ENCODE data around the gene UBR2.

Gene UBR2

GRCh38 chr6:42563697-42564505 is at the start of gene UBR2:
Gene UBR2, plus strand, starts transcription at chr6:42564029. Its CDS starts 291 bp downstream, at chr6:42564320.
- FAIRE-seq: peak; percentile 97

GRCh38 chr6:42514745-42515144 is 49.1 kb upstream of the UBR2 start:
- no peak for FAIRE-seq

DNA sequence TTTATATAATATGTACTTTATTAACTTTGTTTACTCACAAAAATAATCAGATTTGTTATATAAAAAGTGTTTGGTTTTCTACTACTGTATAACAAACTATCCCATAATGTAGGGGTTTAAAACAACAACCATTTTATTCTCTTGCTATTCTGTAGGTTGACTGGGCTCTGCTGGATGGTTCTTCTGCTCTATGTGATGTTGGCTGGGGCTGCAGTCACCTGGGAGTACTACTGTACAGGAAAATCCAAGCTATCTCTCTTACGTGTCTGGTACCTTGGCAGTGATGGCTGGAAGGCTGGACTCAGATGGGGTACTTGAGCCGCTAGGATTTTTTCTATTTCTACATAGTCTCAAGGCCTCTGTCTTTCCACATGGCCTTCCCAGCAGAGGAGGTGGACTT is 44.0 kb upstream of the UBR2 start:
- FAIRE-seq: no peak

DNA sequence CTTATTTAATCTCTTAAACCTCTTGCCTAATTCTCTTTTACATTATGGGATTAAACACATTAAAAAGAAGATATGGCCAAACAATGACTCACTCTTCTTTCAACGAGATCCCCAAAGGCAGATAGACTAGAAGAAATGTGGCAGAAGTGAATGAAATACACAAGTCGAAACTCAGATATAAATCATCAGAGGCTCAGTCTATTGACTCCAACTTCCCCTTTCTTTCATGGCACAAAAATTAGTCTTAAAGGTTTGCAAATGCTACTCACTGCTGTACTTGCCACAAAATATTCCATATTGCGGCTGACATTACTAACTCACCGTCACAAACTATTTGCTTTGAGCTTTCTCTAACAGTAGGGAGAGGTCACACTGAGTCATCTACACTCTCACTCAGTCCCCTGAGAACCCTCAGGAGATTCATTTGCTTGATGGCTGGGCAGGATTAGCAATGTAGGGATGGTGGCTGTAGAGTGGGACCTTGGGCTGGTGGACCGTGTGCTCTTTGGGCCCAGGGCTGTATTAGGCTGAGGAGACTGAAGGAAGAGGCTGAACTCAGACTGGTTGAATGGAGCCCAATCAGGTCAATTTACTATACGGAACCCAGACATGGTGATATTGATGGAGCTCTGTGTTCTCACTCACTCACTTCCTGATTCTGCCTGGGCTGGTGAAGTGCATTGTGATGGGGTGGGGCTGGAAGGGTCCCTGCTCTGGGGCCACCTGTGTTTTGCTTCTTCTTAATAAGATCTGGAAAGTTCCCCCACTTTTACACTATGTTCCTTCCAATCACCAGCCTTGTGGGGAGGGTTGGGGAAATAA is 42.8 kb upstream of the UBR2 start:
- FAIRE-seq: no peak

DNA sequence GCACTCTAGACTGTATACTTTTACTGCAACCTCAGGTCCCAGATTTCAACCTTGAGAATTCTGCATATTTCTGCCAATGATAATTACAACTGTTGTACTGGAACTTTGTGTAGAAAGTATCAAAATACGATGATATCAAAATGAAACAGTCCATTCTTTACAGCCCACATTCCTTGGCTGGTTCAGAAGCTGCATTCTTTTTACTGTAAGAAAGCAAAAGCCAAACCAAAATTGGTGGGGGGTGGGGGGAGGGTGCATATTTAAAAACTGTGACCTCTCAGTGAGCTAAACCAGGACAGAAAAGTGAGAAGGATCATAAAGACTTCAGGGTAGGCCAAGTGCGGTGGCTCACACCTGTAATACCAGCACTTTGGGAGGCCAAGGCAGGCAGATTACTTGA is 41.8 kb upstream of the UBR2 start:
- FAIRE-seq: no peak

GRCh38 chr6:42522942-42523814 is 40.7 kb upstream of the UBR2 start:
- FAIRE-seq: peak; percentile 95

GRCh38 chr6:42525206-42525605 is 38.6 kb upstream of the UBR2 start:
- FAIRE-seq: no peak

- no peak for FAIRE-seq
Observed at GRCh38 chr6:42526616-42527015, 37.2 kb upstream of the UBR2 start.

DNA sequence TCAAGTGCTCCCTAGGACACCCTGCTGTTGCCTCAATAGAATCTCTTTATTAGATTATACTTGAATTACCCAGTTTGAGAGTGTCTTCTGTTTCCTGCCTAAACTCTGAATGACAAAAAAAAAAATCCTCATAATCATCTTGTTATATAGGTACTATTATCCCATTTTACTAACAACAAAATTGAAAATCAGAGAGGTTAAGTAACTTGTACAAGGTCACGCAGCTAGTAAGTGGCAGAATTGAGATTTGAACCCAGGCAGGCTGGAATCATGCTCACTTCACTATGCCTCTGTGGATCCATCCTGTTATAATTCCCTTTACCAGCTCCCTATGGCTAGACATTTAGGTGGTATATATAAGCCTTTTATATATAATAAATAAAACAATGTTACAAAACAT is 36.6 kb upstream of the UBR2 start:
- no peak for FAIRE-seq

DNA sequence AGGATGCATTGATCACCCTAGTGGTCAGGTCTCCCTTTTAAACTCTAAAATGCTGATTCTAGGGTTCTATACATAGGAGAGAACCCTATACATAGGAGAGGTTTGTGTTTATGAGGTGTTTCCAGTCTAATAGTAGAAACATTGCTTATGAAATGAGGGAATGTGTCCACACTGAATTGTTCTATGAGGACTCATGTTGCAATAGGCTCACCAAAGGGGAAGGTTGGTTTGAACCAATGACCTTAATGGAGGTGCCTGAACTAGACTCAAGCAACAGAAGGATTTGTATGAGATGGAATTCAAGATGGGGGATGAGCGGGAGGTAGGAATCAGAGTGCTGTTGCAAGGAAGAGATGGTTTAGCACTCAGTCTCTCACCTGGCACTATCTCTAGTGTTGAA is 33.5 kb upstream of the UBR2 start:
- FAIRE-seq: no peak

DNA sequence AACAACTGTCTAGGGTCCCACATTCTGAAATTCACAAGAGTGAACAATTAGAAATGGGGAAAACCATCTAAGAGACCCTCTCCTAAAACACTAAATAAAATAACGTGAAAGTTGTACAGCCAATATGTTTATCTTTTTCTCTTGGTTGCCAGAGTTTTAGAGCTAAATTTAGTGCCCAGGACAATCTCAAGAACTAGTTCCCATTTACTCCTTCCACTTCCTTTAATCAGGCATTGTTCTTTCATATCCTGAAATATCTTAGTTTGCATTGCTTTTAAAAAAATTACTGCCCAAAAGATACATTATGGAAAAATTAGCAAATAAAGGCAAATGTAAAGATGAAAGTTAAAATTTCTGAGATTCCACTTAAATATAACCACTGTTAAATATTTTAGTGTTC is 33.1 kb upstream of the UBR2 start:
- no peak for FAIRE-seq

DNA sequence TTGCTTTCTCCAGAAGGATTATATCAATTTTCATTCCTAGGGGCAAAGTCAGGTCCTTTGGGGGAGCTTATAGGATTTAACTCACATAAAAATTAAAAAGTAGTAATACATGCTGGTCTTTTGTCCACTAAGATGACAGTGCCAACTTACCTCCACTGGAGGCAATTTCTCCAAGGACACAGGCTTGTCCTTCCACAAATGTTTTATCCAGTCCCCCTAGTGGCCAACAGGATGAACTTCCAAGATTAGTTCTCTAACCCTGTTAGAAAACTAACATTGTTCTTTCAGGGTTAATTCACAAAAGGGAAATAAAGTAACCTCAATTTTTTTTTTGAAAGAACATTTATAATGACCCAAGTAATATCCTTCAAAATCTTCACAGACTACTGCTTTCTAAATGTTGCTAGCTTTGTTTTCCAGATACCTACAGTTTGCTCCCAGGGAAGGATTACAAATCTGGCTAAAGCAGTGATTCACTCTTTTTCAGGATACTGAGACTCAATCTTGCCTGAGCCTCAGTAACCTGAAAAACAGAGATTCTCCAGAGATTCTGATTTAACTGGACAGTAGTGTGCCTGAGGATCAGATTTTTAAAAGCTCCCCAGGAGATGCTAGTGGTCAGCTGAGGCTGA is 31.7 kb upstream of the UBR2 start:
- peak; percentile 97 for FAIRE-seq

- FAIRE-seq: no peak
Observed at GRCh38 chr6:42533794-42534193, 30.0 kb upstream of the UBR2 start.

GRCh38 chr6:42537536-42537935 is 26.3 kb upstream of the UBR2 start:
- no peak for FAIRE-seq

- FAIRE-seq: no peak
Observed at GRCh38 chr6:42539135-42539534, 24.7 kb upstream of the UBR2 start.

DNA sequence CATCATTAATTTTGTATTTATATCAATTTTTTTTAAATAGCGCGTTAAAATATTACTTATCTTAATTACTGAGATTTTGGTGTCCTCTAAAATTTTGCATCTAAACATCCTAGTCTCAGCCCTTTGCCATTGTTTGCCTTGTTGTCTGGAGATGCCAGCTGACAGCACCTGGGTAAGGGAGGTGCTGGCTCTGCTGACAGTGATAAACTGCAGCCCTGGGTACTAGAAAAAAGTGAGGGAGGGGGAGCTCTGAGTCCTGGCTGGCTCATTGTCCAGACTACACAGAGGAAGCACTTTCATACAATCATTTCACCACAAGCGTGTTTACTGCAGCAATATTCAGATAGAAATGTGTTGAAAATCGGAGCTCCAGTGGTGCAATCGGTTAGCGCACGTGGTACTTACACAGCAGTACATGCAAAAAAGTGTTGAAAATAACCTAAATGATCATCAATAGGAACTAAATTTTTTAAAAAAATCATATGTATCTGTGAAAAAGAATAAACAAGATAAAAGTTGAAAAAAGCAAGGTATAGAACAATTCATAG is 18.5 kb upstream of the UBR2 start:
- FAIRE-seq: no peak

DNA sequence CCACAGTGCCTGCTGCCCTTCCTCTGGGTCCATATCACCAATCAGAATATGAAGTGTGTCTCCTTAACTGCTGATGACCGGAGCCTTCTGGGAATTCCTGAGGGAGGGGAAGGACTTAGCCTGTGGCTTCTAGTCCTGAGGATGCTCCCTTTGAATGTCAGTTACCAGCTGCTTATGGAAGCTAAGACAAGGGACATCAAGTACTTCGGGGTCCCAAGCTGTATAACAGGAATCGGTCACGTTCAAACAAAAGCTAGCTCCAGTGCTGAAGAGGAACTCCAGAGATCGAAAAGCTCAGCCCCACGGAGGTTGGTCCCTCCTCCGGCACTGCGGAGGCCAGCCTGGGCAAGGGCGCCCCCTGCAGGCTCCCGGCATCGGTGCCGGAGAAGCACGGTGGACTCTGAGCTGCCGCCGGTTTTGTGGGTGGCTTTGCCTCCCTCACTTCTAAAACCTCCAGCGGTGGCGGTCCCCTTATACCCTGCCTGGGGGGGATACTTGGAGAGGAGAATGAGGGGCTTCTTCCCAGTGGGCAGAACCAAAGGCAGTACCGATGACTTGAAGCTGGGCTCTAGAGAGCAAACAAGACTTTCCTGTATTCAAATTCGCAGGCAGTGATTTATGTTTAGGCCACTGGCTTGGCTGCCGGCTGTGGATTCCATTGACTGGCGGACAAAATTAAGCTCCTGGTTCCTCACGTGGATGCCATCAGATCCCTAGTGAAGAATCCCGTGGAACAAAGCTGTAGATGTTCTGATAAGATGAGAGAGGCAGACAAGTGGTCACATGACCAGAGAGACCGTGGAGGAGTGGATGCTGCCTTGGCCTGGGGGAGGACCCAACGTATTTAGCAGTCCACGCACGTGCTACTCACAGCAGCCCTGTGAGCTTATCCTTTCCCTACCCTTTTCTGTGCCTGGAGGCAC is 16.2 kb upstream of the UBR2 start:
- no peak for FAIRE-seq

DNA sequence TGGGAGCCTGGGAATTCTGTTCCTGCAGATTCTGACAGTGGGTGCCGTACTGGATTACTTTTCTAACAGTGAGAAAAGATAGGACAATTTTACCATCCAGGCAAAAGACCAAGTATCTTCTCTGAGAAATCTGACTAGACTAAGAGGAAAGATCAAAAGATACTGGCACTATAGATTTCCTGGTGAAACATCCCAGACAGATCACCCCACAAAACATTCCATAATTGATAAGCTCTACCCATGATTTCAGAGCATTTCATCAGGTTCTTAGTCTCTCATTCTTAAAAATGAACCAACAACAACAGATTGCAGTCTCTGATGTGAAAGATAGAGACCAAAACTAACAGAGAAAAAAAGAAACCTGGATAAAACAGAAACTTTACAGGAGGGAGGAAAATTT is 13.6 kb upstream of the UBR2 start:
- no peak for FAIRE-seq

DNA sequence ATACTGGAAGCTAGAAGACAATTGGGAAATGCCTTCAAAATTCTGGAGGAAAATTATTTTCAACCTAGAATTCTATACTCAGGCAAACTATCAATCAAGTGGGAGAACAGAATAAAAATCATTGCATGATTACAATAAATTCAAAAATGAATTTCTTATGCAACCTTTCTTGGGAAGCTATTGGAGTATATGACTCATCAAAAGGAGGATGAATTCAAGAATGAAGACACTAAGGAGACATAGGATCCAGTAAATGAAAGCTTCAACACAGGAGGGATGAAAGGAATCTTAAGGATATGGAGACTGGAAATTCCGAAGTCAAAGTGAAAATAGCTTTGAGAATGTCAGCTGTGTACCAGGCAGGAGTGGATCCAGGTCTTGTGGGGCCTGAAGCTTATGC is 12.6 kb upstream of the UBR2 start:
- FAIRE-seq: no peak

DNA sequence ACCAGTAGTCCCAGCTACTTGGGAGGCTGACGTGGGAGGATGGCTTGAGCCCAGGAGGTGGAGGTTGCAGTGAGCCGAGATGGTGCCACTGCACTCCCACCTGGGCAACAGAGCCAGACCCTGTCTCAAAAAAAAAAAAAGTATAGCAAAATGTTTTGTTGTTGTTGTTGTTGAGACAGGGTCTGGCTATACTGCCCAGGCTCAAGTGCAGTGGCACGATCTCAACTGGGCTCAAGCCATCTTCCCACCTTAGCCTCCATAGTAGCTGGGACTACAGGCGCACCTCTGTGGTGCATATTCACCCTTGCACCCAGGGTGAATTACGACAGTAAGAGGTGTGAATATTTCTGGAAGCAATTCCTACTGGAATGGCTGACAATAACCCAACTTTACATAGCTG is 11.4 kb upstream of the UBR2 start:
- no peak for FAIRE-seq
